IMR-90 (cell line): ENCODE data around the gene TEC. TPM values are rescaled to one million over a fixed set of nuclear protein-coding genes. Genes with fewer than 3 reads are reported as not detected.

Experiments
- ATAC-seq: fragments of 200-7000 bp; cut with Tn5 transposase; 2 replicates; pipeline ENCODE4 v1.9.1; 2020; ENCODE audit warnings: low read depth, mild to moderate bottlenecking, moderate library complexity
- BruUV-seq: library from RNA; stranded (reverse); fragments of 400-500 nt; replicated peaks from 2 replicates; lab custom pipeline; 2021; lab: Mats Ljungman, UMichigan
- CTCF ChIA-PET: fragments of 300-600 bp; formaldehyde crosslinking; extraction: SDS; loops from one replicate; lab custom pipeline; 2021; ENCODE audit warnings: antibody characterized with exemption; lab: Yijun Ruan, JAX
- POLR2A ChIA-PET: fragments of 300-600 bp; sonication (Branson Sonifier 250); formaldehyde crosslinking; loops from one replicate; lab custom pipeline; 2022; ENCODE audit warnings: antibody characterized with exemption; ENCODE audit not compliant: unreplicated experiment; lab: Charles Lee
- DNase-seq: peaks from one replicate; pipeline ENCODE4 v3.0.0; 2013
- H2AFZ ChIP-seq: replicated peaks from 2 replicates; pipeline ENCODE3; 2013; ENCODE audit warnings: low read length, mild to moderate bottlenecking; ENCODE audit not compliant: poor library complexity
- H2AK5ac ChIP-seq: 2 replicates; pipeline ENCODE4 v1.6.1; 2013; ENCODE audit warnings: low read depth, low read length, inconsistent platforms
- H2AK9ac ChIP-seq: replicated peaks from 2 replicates; pipeline ENCODE3; 2013; ENCODE audit warnings: mild to moderate bottlenecking, low read depth, low read length, moderate library complexity; ENCODE audit not compliant: poor library complexity
- H2BK120ac ChIP-seq: 2 replicates; pipeline ENCODE4 v1.6.1; 2013; ENCODE audit warnings: low read depth, low read length, inconsistent platforms
- H2BK15ac ChIP-seq: 3 replicates; pipeline ENCODE4 v1.6.1; 2013; ENCODE audit warnings: low read depth, low read length, inconsistent platforms
- H2BK20ac ChIP-seq: 2 replicates; pipeline ENCODE4 v1.6.1; 2013; ENCODE audit warnings: low read depth, mild to moderate bottlenecking, inconsistent platforms, low read length, moderate library complexity
- H2BK5ac ChIP-seq: 2 replicates; pipeline ENCODE4 v1.6.1; 2013; ENCODE audit warnings: mild to moderate bottlenecking, low read depth, low read length, inconsistent platforms; ENCODE audit not compliant: poor library complexity, severe bottlenecking
- H3K14ac ChIP-seq: replicated peaks from 2 replicates; pipeline ENCODE4 v1.6.1; 2013; ENCODE audit warnings: low read depth, low read length, inconsistent platforms
- H3K18ac ChIP-seq: 2 replicates; pipeline ENCODE4 v1.6.1; 2013; ENCODE audit warnings: low read depth, low read length, control low read depth
- H3K23ac ChIP-seq: 2 replicates; pipeline ENCODE4 v1.6.1; 2013; ENCODE audit warnings: low read depth, low read length, inconsistent platforms
- H3K27ac ChIP-seq: 2 replicates; pipeline ENCODE4 v1.5.1; 2013; ENCODE audit warnings: mild to moderate bottlenecking, control low read depth, low read length; ENCODE audit not compliant: insufficient read depth
- H3K27me3 ChIP-seq: 2 replicates; pipeline ENCODE4 v1.6.1; 2013; ENCODE audit warnings: low read length; ENCODE audit not compliant: control insufficient read depth, insufficient read depth
- H3K36me3 ChIP-seq: 2 replicates; pipeline ENCODE4 v1.6.1; 2013; ENCODE audit warnings: low read length, mixed read lengths; ENCODE audit not compliant: control insufficient read depth, insufficient read depth
- H3K4ac ChIP-seq: 2 replicates; pipeline ENCODE4 v1.6.1; 2013; ENCODE audit warnings: low read depth, low read length, inconsistent platforms
- H3K4me1 ChIP-seq: 2 replicates; pipeline ENCODE4 v1.6.1; 2013; ENCODE audit warnings: low read length, mixed read lengths; ENCODE audit not compliant: control insufficient read depth, insufficient read depth
- H3K4me2 ChIP-seq: 2 replicates; pipeline ENCODE4 v1.6.1; 2013; ENCODE audit warnings: low read depth, mild to moderate bottlenecking, control low read depth, low read length, moderate library complexity
- H3K4me3 ChIP-seq: 2 replicates; pipeline ENCODE4 v1.5.1; 2013; ENCODE audit warnings: low read depth, mild to moderate bottlenecking, control low read depth, low read length, moderate library complexity; ENCODE audit not compliant: insufficient read depth
- H3K56ac ChIP-seq: 2 replicates; pipeline ENCODE4 v1.6.1; 2013; ENCODE audit warnings: low read length, inconsistent platforms; ENCODE audit not compliant: insufficient read depth; ENCODE audit errors: extremely low read depth
- H3K79me1 ChIP-seq, 2 experiments: 2 replicates each; pipeline ENCODE4 v1.6.1; 2013; ENCODE audit warnings: low read length in 2 of 2, inconsistent platforms in 1 of 2, low read depth in 1 of 2
- H3K9ac ChIP-seq: 2 replicates; pipeline ENCODE4 v1.6.1; 2013; ENCODE audit warnings: low read depth, low read length, control low read depth
- H3K9me1 ChIP-seq: 2 replicates; pipeline ENCODE4 v1.6.1; 2013; ENCODE audit warnings: low read length, inconsistent platforms; ENCODE audit not compliant: insufficient read depth
- H3K9me3 ChIP-seq: 2 replicates; pipeline ENCODE4 v1.6.1; 2013; ENCODE audit warnings: low read length; ENCODE audit not compliant: control insufficient read depth, insufficient read depth
- H4K20me1 ChIP-seq: 2 replicates; pipeline ENCODE4 v1.6.1; 2013; ENCODE audit warnings: low read length, inconsistent platforms; ENCODE audit not compliant: insufficient read depth
- H4K5ac ChIP-seq: 2 replicates; pipeline ENCODE4 v1.6.1; 2013; ENCODE audit warnings: mild to moderate bottlenecking, low read depth, low read length, control low read depth
- H4K8ac ChIP-seq, 2 experiments: 2 replicates each; pipeline ENCODE4 v1.6.1; 2013; ENCODE audit warnings: low read depth in 2 of 2, low read length in 2 of 2, control low read depth in 1 of 2, inconsistent platforms in 1 of 2
- H4K91ac ChIP-seq: 2 replicates; pipeline ENCODE4 v1.6.1; 2013; ENCODE audit warnings: low read depth, low read length, inconsistent platforms; ENCODE audit not compliant: insufficient read depth
- BHLHE40 ChIP-seq: fragments of 150-350 bp; IDR thresholded peaks from 2 replicates; pipeline ENCODE4 v1.6.1; 2016; ENCODE audit warnings: mild to moderate bottlenecking, low read depth, low read length
- CHD1 ChIP-seq: IDR thresholded peaks from 2 replicates; pipeline ENCODE4 v1.6.1; 2012; ENCODE audit warnings: low read depth, low read length, improper control_type of control experiment
- CTCF ChIP-seq: conservative IDR thresholded peaks from 2 replicates; pipeline ENCODE4 v1.5.1; 2012; ENCODE audit warnings: mild to moderate bottlenecking, low read depth, low read length, improper control_type of control experiment
- ELK1 ChIP-seq: fragments of 150-350 bp; IDR thresholded peaks from 2 replicates; pipeline ENCODE4 v1.6.1; 2016; ENCODE audit warnings: low read depth, mild to moderate bottlenecking, low read length, moderate library complexity, borderline replicate concordance
- MAFK ChIP-seq: IDR thresholded peaks from 2 replicates; pipeline ENCODE4 v1.6.1; 2012; ENCODE audit warnings: low read depth, low read length, improper control_type of control experiment
- POLR2A ChIP-seq: IDR thresholded peaks from 2 replicates; pipeline ENCODE4 v1.6.1; 2012; ENCODE audit warnings: mild to moderate bottlenecking, low read depth, low read length
- RAD21 ChIP-seq: IDR thresholded peaks from 2 replicates; pipeline ENCODE4 v1.6.1; 2012; ENCODE audit warnings: low read length, improper control_type of control experiment
- RFX5 ChIP-seq: IDR thresholded peaks from 2 replicates; pipeline ENCODE4 v1.8.0; 2012; ENCODE audit warnings: low read depth, mild to moderate bottlenecking, low read length, moderate library complexity
- WGBS, 2 experiments: methylation state at CpG; one replicate each; pipeline versions ENCODE4 v1.1.5 to v1.1.7; 2013; ENCODE audit warnings: missing lambda C conversion rate in 2 of 2; ENCODE audit not compliant: insufficient read length in 1 of 2; ENCODE audit errors: extremely low coverage in 2 of 2; 5-methylcytosine and 5-hydroxymethylcytosine counted together
- dilution Hi-C: fragments of 300-500 bp; cut with HindIII; formaldehyde crosslinking; loops from one replicate; pipeline ENCODE4 v1.14.3; 2018; ENCODE audit warnings: low sequenced_read_pairs; ENCODE audit not compliant: unreplicated experiment
- in situ Hi-C: fragments of 300-500 bp; cut with MboI; formaldehyde crosslinking; loops from 3 replicates; pipeline ENCODE4 v1.14.3; 2019; ENCODE audit warnings: low sequenced_read_pairs, inconsistent platforms, mixed read lengths
- intact Hi-C: fragments of 100-400 bp; cut with micrococcal nuclease; formaldehyde crosslinking; loops from 2 replicates; pipeline ENCODE4 v1.10.0; 2022
- polyA plus RNA-seq, 3 experiments: library from polyadenylated mRNA; depleted of rRNA; stranded (reverse); fragments of >200 nt; gene quantifications; 2 replicates each; pipeline ENCODE4 v1.2.3, GENCODE V29; 2012; ENCODE audit warnings: low replicate concordance in 1 of 3
- total RNA-seq: library from RNA; depleted of rRNA; stranded (reverse); fragments of >200 nt; gene quantifications from 2 replicates; pipeline ENCODE4 v1.2.3, GENCODE V29; 2012
- TF ChIP-seq, protein P1 (sequence below): fragments of 150-350 bp; IDR thresholded peaks from 2 replicates; pipeline ENCODE4 v1.6.1; 2017; ENCODE audit warnings: mild to moderate bottlenecking, antibody characterized with exemption, low read length, low read depth

Gene TEC
- total and polyA plus RNA-seq, 2 of the 4 experiments (the other 2 are of a cell fraction), result 0.39 to 0.54 TPM

DNA sequence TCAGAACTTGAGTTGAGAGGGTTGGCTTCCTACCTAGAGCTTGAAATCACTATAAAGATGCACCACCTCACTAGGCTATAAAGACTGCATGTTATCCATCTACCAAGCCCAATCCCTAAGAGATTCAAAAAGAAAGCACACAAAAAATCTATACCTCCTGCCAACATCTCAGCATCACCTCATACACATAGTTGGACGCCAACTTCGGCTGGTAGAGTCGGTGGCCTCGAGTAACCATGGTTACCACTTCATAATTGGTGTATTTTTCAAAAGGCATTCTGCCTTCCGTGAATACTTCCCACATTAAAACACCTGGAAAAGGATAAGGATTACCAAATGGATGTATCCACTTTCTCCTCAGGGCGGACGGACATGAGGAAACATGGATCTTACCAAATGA, 131.1 kb downstream of the TEC start:
- Histone ChIP-seq H3K4me2 (no peak overlapping the region), H3K18ac (no peak overlapping the region), H3K23ac (no peak overlapping the region), H4K91ac (no peak overlapping the region), H2AK9ac (no peak overlapping the region), H3K4ac (no peak overlapping the region), H2BK120ac (no peak overlapping the region), H2BK15ac (no peak overlapping the region), H2BK5ac (no peak overlapping the region), H2AK5ac (no peak overlapping the region), H3K4me1 (peaks cover 2% of the 10 kb centered on the region), H3K27ac (no peak overlapping the region), H3K14ac (no peak overlapping the region), H2BK20ac (no peak overlapping the region), H3K27me3 (no peaks in the 10 kb centered on the region), H4K20me1 (no peaks in the 10 kb centered on the region), H2AFZ (no peak overlapping the region), H4K5ac (no peak overlapping the region), H3K79me1 (no peaks in the 10 kb centered on the region), H3K9me3 (no peaks in the 10 kb centered on the region), H3K4me3 (no peak overlapping the region), H4K8ac (no peak overlapping the region), H3K9ac (no peak overlapping the region), H3K9me1 (no peaks in the 10 kb centered on the region), H3K56ac (no peak overlapping the region), H3K36me3 (no peaks in the 10 kb centered on the region; the same call in 1 of the 2 replicates)
- no TSS peak for BruUV-seq
- POLR2A ChIA-PET, result no interaction called here
- no peak for TF ChIP-seq RAD21
- TF ChIP-seq, protein P1, sequence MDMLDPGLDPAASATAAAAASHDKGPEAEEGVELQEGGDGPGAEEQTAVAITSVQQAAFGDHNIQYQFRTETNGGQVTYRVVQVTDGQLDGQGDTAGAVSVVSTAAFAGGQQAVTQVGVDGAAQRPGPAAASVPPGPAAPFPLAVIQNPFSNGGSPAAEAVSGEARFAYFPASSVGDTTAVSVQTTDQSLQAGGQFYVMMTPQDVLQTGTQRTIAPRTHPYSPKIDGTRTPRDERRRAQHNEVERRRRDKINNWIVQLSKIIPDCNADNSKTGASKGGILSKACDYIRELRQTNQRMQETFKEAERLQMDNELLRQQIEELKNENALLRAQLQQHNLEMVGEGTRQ, result no peak
- no peak for TF ChIP-seq CHD1
- TF ChIP-seq ELK1, result no peak
- TF ChIP-seq CTCF, result no peak
- no peak for TF ChIP-seq POLR2A
- TF ChIP-seq RFX5, result no peak
- TF ChIP-seq BHLHE40, result no peak
- no peak for TF ChIP-seq MAFK
- intact Hi-C loops, result no loop called here
- CTCF ChIA-PET, result interaction anchor here (0.5 to 1.6 kb wide), 3 partner anchors 11 to 151 kb away, joined by 3 to 5 read pairs (median 4); no protein-coding TSS in a partner anchor
- DNase-seq (no peak), ATAC-seq (no peak)
- WGBS, 2 experiments, result 100% methylated on average over 2 of the region's 7 CpGs; no CpG with 5 or more reads in 1 of the 2 experiments
- in situ Hi-C loops, result loop anchor here (10.0 kb wide), 1 partner anchor 406 kb away; no protein-coding TSS in a partner anchor
- dilution Hi-C loops, result no loop called here
